H9 (cell line): ENCODE data around the gene PLEKHA7. TPM values are rescaled to one million over a fixed set of nuclear protein-coding genes. Genes with fewer than 3 reads are reported as not detected.

Experiments
- DNase-seq: peaks from one replicate; pipeline ENCODE4 v3.0.0-alpha.2; 2017
- H2AFZ ChIP-seq: one replicate; pipeline ENCODE4 v1.6.1; 2013; ENCODE audit warnings: mild to moderate bottlenecking, low read length, control low read depth, moderate library complexity
- H2AK5ac ChIP-seq: 2 replicates; pipeline ENCODE4 v1.6.1; 2013; ENCODE audit warnings: low read length, control low read depth, mixed read lengths; ENCODE audit not compliant: insufficient read length
- H2BK120ac ChIP-seq: one replicate; pipeline ENCODE4 v1.6.1; 2013; ENCODE audit warnings: low read depth, mild to moderate bottlenecking, low read length, control low read depth, inconsistent platforms; ENCODE audit not compliant: poor library complexity, severe bottlenecking
- H2BK12ac ChIP-seq: 2 replicates; pipeline ENCODE4 v1.6.1; 2013; ENCODE audit warnings: low read length, control low read depth, mixed read lengths, low read depth; ENCODE audit not compliant: insufficient read length
- H2BK15ac ChIP-seq: 2 replicates; pipeline ENCODE4 v1.6.1; 2013; ENCODE audit warnings: low read depth, low read length, control low read depth
- H2BK20ac ChIP-seq: one replicate; pipeline ENCODE4 v1.6.1; 2013; ENCODE audit warnings: low read depth, mild to moderate bottlenecking, low read length, control low read depth, inconsistent platforms; ENCODE audit not compliant: poor library complexity, severe bottlenecking
- H2BK5ac ChIP-seq: 2 replicates; pipeline ENCODE4 v1.6.1; 2013; ENCODE audit warnings: low read length, control low read depth, mixed read lengths; ENCODE audit not compliant: insufficient read length
- H3K14ac ChIP-seq: 2 replicates; pipeline ENCODE4 v1.6.1; 2013; ENCODE audit warnings: low read length, control low read depth; ENCODE audit not compliant: insufficient read depth
- H3K18ac ChIP-seq: 2 replicates; pipeline ENCODE4 v1.6.1; 2013; ENCODE audit warnings: low read depth, mild to moderate bottlenecking, mixed read lengths, low read length, control low read depth; ENCODE audit not compliant: insufficient read length
- H3K23ac ChIP-seq: 2 replicates; pipeline ENCODE4 v1.6.1; 2013; ENCODE audit warnings: low read length, control low read depth, mixed read lengths, low read depth; ENCODE audit not compliant: insufficient read length
- H3K23me2 ChIP-seq: 2 replicates; pipeline ENCODE4 v1.6.1; 2013; ENCODE audit warnings: low read depth, mild to moderate bottlenecking, mixed read lengths, low read length, control low read depth; ENCODE audit not compliant: insufficient read length, poor library complexity, severe bottlenecking
- H3K27ac ChIP-seq: 2 replicates; pipeline ENCODE4 v1.5.1; 2013; ENCODE audit warnings: low read length, control low read depth, mixed read lengths, low read depth; ENCODE audit not compliant: insufficient read length
- H3K27me3 ChIP-seq: 2 replicates; pipeline ENCODE4 v1.6.1; 2013; ENCODE audit warnings: low read length, control low read depth, inconsistent platforms; ENCODE audit not compliant: insufficient read depth
- H3K4ac ChIP-seq: 2 replicates; pipeline ENCODE4 v1.6.1; 2013; ENCODE audit warnings: low read depth, mild to moderate bottlenecking, control low read depth, inconsistent platforms, low read length, moderate library complexity
- H3K4me1 ChIP-seq: 2 replicates; pipeline ENCODE4 v1.6.1; 2013; ENCODE audit warnings: low read length, control low read depth, inconsistent platforms; ENCODE audit not compliant: insufficient read depth
- H3K4me2 ChIP-seq: 2 replicates; pipeline ENCODE4 v1.6.1; 2013; ENCODE audit warnings: low read length, control low read depth, mixed read lengths; ENCODE audit not compliant: insufficient read length, insufficient read depth
- H3K56ac ChIP-seq: 2 replicates; pipeline ENCODE4 v1.6.1; 2013; ENCODE audit warnings: low read depth, mild to moderate bottlenecking, mixed read lengths, low read length, control low read depth; ENCODE audit not compliant: insufficient read length
- H3K79me1 ChIP-seq: 2 replicates; pipeline ENCODE4 v1.6.1; 2013; ENCODE audit warnings: low read depth, mild to moderate bottlenecking, moderate library complexity, low read length, control low read depth, inconsistent platforms; ENCODE audit not compliant: insufficient read depth, poor library complexity, severe bottlenecking
- H3K79me2 ChIP-seq: 2 replicates; pipeline ENCODE4 v1.6.1; 2013; ENCODE audit warnings: low read length, control low read depth, inconsistent platforms; ENCODE audit not compliant: insufficient read depth
- H3K9ac ChIP-seq: 2 replicates; pipeline ENCODE4 v1.6.1; 2013; ENCODE audit warnings: low read length, control low read depth, mixed read lengths; ENCODE audit not compliant: insufficient read length; ENCODE audit errors: extremely low read depth
- H3K9me3 ChIP-seq: one replicate; pipeline ENCODE4 v1.6.1; 2013; ENCODE audit warnings: low read depth, low read length, inconsistent platforms; ENCODE audit not compliant: control insufficient read depth
- H3T11ph ChIP-seq: one replicate; pipeline ENCODE4 v1.6.1; 2013; ENCODE audit warnings: mild to moderate bottlenecking, low read length, control low read depth, inconsistent platforms
- H4K20me1 ChIP-seq: one replicate; pipeline ENCODE4 v1.6.1; 2013; ENCODE audit not compliant: control insufficient read depth, insufficient read length, insufficient read depth
- H4K5ac ChIP-seq: 2 replicates; pipeline ENCODE4 v1.6.1; 2013; ENCODE audit warnings: low read depth, mild to moderate bottlenecking, mixed read lengths, low read length, control low read depth; ENCODE audit not compliant: insufficient read length
- H4K8ac ChIP-seq: replicated peaks from 2 replicates; pipeline ENCODE4 v1.6.1; 2013; ENCODE audit warnings: low read length, control low read depth, mixed read lengths, low read depth; ENCODE audit not compliant: insufficient read length
- H4K91ac ChIP-seq: 2 replicates; pipeline ENCODE4 v1.6.1; 2013; ENCODE audit warnings: low read depth, mild to moderate bottlenecking, moderate library complexity, mixed read lengths, low read length, control low read depth; ENCODE audit not compliant: insufficient read length
- H3K27ac Mint-ChIP-seq, 3 experiments: 2 replicates in 2 of 3; 3 replicates in 1 of 3; pipeline ENCODE4 v1.8.0; 2020 to 2021; ENCODE audit warnings: mixed read lengths in 3 of 3, mild to moderate bottlenecking in 1 of 3, moderate library complexity in 1 of 3
- H3K27me3 Mint-ChIP-seq: 2 replicates; pipeline ENCODE4 v1.8.0; 2021; ENCODE audit warnings: low read depth, mild to moderate bottlenecking, moderate library complexity, mixed read lengths
- H3K36me3 Mint-ChIP-seq, 3 experiments: 2 replicates in 2 of 3; 3 replicates in 1 of 3; pipeline ENCODE4 v1.8.0; 2020 to 2021; ENCODE audit warnings: low read depth in 3 of 3, mixed read lengths in 3 of 3; ENCODE audit not compliant: insufficient read depth in 1 of 3
- H3K4me1 Mint-ChIP-seq, 2 experiments: 2 replicates each; pipeline ENCODE4 v1.8.0; 2020; ENCODE audit warnings: mixed read lengths in 2 of 2
- H3K4me3 Mint-ChIP-seq, 2 experiments: 2 replicates in 1 of 2; 3 replicates in 1 of 2; pipeline ENCODE4 v1.8.0; 2020 to 2021; ENCODE audit warnings: mild to moderate bottlenecking in 2 of 2, mixed read lengths in 2 of 2, moderate library complexity in 1 of 2
- H3K9me3 Mint-ChIP-seq, 2 experiments: 2 replicates in 1 of 2; 3 replicates in 1 of 2; pipeline ENCODE4 v1.8.0; 2020; ENCODE audit warnings: mild to moderate bottlenecking in 2 of 2, mixed read lengths in 2 of 2, moderate library complexity in 1 of 2
- WGBS: extraction: QIAGEN DNeasy Blood & Tissue Kit; methylation state at CpG from one replicate; pipeline ENCODE4 v1.1.7; 2013; ENCODE audit warnings: missing lambda C conversion rate, low lambda C conversion rate, mixed read lengths; ENCODE audit not compliant: insufficient read length; ENCODE audit errors: extremely low coverage; 5-methylcytosine and 5-hydroxymethylcytosine counted together
- total RNA-seq: library from RNA; stranded (reverse); gene quantifications from 2 replicates; pipeline ENCODE4 v1.2.1, GENCODE V29; 2021
- TF ChIP-seq, protein P1 (sequence below): fragments of 200-600 bp; sonication (generic); conservative IDR thresholded peaks from 3 replicates; pipeline ENCODE4 v1.8.0; 2021; ENCODE audit warnings: antibody characterized with exemption, mild to moderate bottlenecking

The PLEKHA7 gene
- total RNA-seq, 1 experiment from 2014 or later, result 21.0 TPM

DNA sequence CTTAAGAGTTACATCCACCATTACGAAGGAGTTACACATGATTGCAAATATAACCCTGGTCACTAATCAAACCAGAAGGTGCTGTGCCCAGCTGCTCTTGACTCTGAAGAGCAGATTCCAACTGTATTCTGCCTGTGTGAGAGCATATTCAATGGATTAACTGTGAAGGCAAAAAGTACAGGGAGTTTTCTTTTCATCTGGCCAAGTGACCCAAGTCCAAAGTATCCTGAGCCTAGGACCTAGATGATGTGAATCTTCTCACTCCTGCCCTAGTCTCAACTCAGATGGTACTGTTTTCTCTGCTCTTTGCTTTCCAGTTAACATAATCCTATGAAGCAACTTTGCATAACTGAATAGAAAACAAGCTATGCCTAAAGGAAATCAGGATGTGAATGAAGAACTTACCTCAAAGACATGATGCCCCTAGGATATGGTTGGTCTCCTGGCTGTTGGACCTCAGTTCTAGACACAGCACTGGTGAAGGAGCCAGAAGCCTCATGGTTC is 169.9 kb downstream of the PLEKHA7 start:
- H3K23me2 ChIP-seq, result no peaks in the 10 kb centered on the region
- no peak overlapping the region for H3K27ac ChIP-seq
- H3T11ph ChIP-seq, result no peak overlapping the region
- Mint-ChIP-seq H3K27me3 (no peaks in the 10 kb centered on the region), H3K4me3 (no peak overlapping the region), H3K9me3 (no peaks in the 10 kb centered on the region), H3K4me1 (peaks cover 8 to 16% of the 10 kb centered on the region in 2 experiments), H3K36me3 (peaks cover 6 to 20% (median 15%) of the 10 kb centered on the region in 3 experiments; a peak in 6 of 7 replicates), H3K27ac (no peak overlapping the region)
- DNase-seq, result no peak
- H3K79me2 ChIP-seq, result no peaks in the 10 kb centered on the region
- H2AK5ac ChIP-seq, result no peak overlapping the region
- H3K9ac ChIP-seq, result no peak overlapping the region
- no peak overlapping the region for H3K56ac ChIP-seq
- no peak overlapping the region for H2BK12ac ChIP-seq
- no peak overlapping the region for H3K23ac ChIP-seq
- no peak overlapping the region for H3K4me2 ChIP-seq
- no peak overlapping the region for H4K8ac ChIP-seq
- no CpG with 5 or more reads among the region's 1 CpG for WGBS
- H2AFZ ChIP-seq, result no peak overlapping the region
- H3K18ac ChIP-seq, result no peak overlapping the region
- H3K4me1 ChIP-seq, result no peaks in the 10 kb centered on the region
- no peaks in the 10 kb centered on the region for H3K27me3 ChIP-seq
- no peak overlapping the region for H2BK5ac ChIP-seq
- H3K9me3 ChIP-seq, result no peaks in the 10 kb centered on the region
- H4K5ac ChIP-seq, result no peak overlapping the region
- no peak overlapping the region for H3K14ac ChIP-seq
- no peak overlapping the region for H4K91ac ChIP-seq
- H2BK20ac ChIP-seq, result no peak overlapping the region
- H4K20me1 ChIP-seq, result no peaks in the 10 kb centered on the region
- no peak overlapping the region for H2BK15ac ChIP-seq
- no peaks in the 10 kb centered on the region for H3K79me1 ChIP-seq
- no peak overlapping the region for H2BK120ac ChIP-seq
- TF ChIP-seq, protein P1, sequence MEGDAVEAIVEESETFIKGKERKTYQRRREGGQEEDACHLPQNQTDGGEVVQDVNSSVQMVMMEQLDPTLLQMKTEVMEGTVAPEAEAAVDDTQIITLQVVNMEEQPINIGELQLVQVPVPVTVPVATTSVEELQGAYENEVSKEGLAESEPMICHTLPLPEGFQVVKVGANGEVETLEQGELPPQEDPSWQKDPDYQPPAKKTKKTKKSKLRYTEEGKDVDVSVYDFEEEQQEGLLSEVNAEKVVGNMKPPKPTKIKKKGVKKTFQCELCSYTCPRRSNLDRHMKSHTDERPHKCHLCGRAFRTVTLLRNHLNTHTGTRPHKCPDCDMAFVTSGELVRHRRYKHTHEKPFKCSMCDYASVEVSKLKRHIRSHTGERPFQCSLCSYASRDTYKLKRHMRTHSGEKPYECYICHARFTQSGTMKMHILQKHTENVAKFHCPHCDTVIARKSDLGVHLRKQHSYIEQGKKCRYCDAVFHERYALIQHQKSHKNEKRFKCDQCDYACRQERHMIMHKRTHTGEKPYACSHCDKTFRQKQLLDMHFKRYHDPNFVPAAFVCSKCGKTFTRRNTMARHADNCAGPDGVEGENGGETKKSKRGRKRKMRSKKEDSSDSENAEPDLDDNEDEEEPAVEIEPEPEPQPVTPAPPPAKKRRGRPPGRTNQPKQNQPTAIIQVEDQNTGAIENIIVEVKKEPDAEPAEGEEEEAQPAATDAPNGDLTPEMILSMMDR, result no peak
- no peak overlapping the region for H3K4ac ChIP-seq
